Measurements from ENCODE around the gene LAIR1. TPM values are rescaled to one million over a fixed set of nuclear protein-coding genes. Genes with fewer than 3 reads are reported as not detected.

Gene LAIR1
- total RNA-seq, 4 donors from 2014 or later, result 0.57 to 11.4 (median 6.1) TPM

GRCh38 chr19:54312011-54312410 lies 52.7 kb downstream of the LAIR1 start:
- no peak for TF ChIP-seq POLR2A (IDR thresholded peaks at IDR 0.05)
- TF ChIP-seq CTCF (IDR thresholded peaks at IDR 0.05), result no peak
- H3K36me3 ChIP-seq, result no peaks in the 10 kb centered on the region
- WGBS, 2 donors, result 52% methylated on average over 2 of the region's 6 CpGs; no CpG with 5 or more reads in 1 of the 2 donors
- H3K27me3 ChIP-seq, result peaks cover 0 to 38% (median 0%) of the 10 kb centered on the region in 4 donors
- DNase-seq, result no peak
- H3K4me3 ChIP-seq, result no peak overlapping the region
- H3K9me3 ChIP-seq, result no peaks in the 10 kb centered on the region
- no peaks in the 10 kb centered on the region for H3K4me1 ChIP-seq
- no peak overlapping the region for H3K27ac ChIP-seq
- intact Hi-C loops (cut with DNase I), result no loop called here

GRCh38 chr19:54311486-54311885 lies 53.2 kb downstream of the LAIR1 start:
- H3K4me3 ChIP-seq, result no peak overlapping the region
- H3K4me1 ChIP-seq, result no peaks in the 10 kb centered on the region
- no peak overlapping the region for H3K27ac ChIP-seq
- 45% methylated on average over 2 of the region's 5 CpGs; no CpG with 5 or more reads in 1 of the 2 donors for WGBS, 2 donors
- TF ChIP-seq CTCF (IDR thresholded peaks at IDR 0.05), result no peak
- no peak for TF ChIP-seq POLR2A (IDR thresholded peaks at IDR 0.05)
- intact Hi-C loops (cut with DNase I), result no loop called here
- no peaks in the 10 kb centered on the region for H3K36me3 ChIP-seq
- no peak for DNase-seq
- peaks cover 0 to 33% (median 0%) of the 10 kb centered on the region in 4 donors for H3K27me3 ChIP-seq
- no peaks in the 10 kb centered on the region for H3K9me3 ChIP-seq

- no peaks in the 10 kb centered on the region for H3K9me3 ChIP-seq
- intact Hi-C loops (cut with DNase I), result no loop called here
- DNase-seq, result no peak
- H3K27me3 ChIP-seq, result peaks cover 0 to 32% (median 0%) of the 10 kb centered on the region in 4 donors
- H3K4me3 ChIP-seq, result no peak overlapping the region
- H3K4me1 ChIP-seq, result no peaks in the 10 kb centered on the region
- H3K36me3 ChIP-seq, result no peaks in the 10 kb centered on the region
- no peak overlapping the region for H3K27ac ChIP-seq
- WGBS, 2 donors, result 63 to 73% methylated on average over 1 to 4 of the region's 5 CpGs
- TF ChIP-seq POLR2A (IDR thresholded peaks at IDR 0.05) (no peak), CTCF (IDR thresholded peaks at IDR 0.05) (no peak)
Measured at GRCh38 chr19:54310543-54310942, 54.2 kb downstream of the LAIR1 start.

GRCh38 chr19:54309811-54310210 lies 54.9 kb downstream of the LAIR1 start:
- WGBS, 2 donors, result 62 to 63% methylated on average over 9 to 12 of the region's 12 CpGs
- DNase-seq, result no peak

More at GRCh38 chr19:54309811-54310210, 54.9 kb downstream of the LAIR1 start:
- Histone ChIP-seq H3K36me3 (no peaks in the 10 kb centered on the region), H3K27ac (no peak overlapping the region), H3K9me3 (no peaks in the 10 kb centered on the region), H3K27me3 (peaks cover 0 to 38% (median 0%) of the 10 kb centered on the region in 4 donors), H3K4me3 (no peak overlapping the region), H3K4me1 (no peaks in the 10 kb centered on the region)
- TF ChIP-seq POLR2A (IDR thresholded peaks at IDR 0.05) (no peak), CTCF (IDR thresholded peaks at IDR 0.05) (no peak)
- intact Hi-C loops (cut with DNase I), result no loop called here
